ENCODE data around the gene TOMM7.

GRCh38 chr7:22849172-22849571, 26.5 kb upstream of the TOMM7 start:
- TF ChIP-seq POLR2A (IDR thresholded peaks at IDR 0.05; ENCODE audit: low read depth, low read length) (no peak), TAF1 (IDR thresholded peaks at IDR 0.05; ENCODE audit: borderline replicate concordance, low read depth, low read length) (no peak), POLR2AphosphoS5 (IDR thresholded peaks at IDR 0.05; ENCODE audit: low read depth, low read length) (no peak)
